T47D (cell line): ENCODE results near the gene MOGAT3.
A peak's percentile ranks its signal among the peaks of the same experiment; 100 is the strongest.

ENCODE experiments used
- DNase-seq, 2 experiments: peaks; one replicate each; pipeline versions ENCODE4 v3.0.0 to v3.0.0-alpha.2; 2011 to 2012; ENCODE audit warnings: low read depth in 1 of 2, low spot score in 1 of 2
- JUND ChIP-seq: IDR thresholded peaks from 2 replicates; pipeline ENCODE4 v1.6.1; 2012; ENCODE audit warnings: low read depth
- in situ Hi-C: cut with HindIII; loops from 2 replicates; pipeline ENCODE4 v1.10.0; 2016; ENCODE audit warnings: low sequenced_read_pairs, low pct_unique_long_range_greater_than_20kb

MOGAT3 gene

GRCh38 chr7:101165075-101165957 lies 35.5 kb downstream of the MOGAT3 start, which contains the start of gene VGF:
Gene VGF (minus strand): TSS chr7:101165569. CDS start chr7:101164843, 726 bp downstream.
- no peak for TF ChIP-seq JUND
- in situ Hi-C loops = no loop called here

DNA sequence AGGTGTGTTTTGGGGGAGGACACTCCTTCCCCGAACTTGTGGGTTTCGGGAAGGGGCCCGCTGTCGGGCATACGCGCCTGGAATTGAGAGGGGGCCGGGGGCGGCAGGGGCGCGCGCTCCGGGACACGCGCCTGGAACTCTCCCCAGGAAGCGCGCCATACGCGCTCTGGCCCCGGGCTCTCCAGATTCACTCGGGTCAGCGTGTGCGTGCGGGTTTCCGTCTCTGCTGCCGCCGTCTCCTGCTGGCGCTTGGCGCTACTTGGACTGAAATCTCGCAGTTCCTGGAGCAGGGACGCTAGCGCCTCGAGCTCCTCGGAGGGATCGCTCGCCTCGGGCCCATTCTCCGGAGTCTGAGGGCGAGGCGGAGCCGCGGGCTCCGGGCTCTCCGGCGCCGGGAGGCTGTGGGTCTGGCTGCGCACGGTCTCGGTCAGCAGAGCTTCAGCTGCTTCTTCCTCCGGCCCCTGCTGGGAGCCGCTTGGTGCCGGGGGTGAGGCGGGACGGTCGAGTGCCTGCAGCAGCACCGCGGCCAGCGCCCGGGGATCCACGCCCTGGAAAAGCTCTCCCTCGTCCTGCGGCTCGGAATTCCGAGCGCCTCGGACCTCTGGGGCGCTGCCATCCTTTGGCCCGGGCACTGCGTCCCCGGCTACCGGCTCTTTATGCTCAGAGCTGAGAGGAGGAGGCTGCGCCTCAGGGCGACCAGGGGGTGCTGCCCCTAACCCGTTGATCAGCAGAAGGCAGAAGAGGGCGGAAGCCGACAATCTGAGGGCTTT lies 36.6 kb downstream of the MOGAT3 start:
- DNase-seq = peak in 1 of 2 experiments; percentile 60
- in situ Hi-C loops = no loop called here
- TF ChIP-seq JUND = no peak

More at GRCh38 chr7:101165075-101165957, 35.5 kb downstream of the MOGAT3 start, which contains the start of gene VGF:
- DNase-seq = peak; percentile 90 to 95

GRCh38 chr7:101163279-101164070 lies 37.4 kb downstream of the MOGAT3 start:
- in situ Hi-C loops = no loop called here
- DNase-seq = peak in 1 of 2 experiments; percentile 59
- no peak for TF ChIP-seq JUND

DNA sequence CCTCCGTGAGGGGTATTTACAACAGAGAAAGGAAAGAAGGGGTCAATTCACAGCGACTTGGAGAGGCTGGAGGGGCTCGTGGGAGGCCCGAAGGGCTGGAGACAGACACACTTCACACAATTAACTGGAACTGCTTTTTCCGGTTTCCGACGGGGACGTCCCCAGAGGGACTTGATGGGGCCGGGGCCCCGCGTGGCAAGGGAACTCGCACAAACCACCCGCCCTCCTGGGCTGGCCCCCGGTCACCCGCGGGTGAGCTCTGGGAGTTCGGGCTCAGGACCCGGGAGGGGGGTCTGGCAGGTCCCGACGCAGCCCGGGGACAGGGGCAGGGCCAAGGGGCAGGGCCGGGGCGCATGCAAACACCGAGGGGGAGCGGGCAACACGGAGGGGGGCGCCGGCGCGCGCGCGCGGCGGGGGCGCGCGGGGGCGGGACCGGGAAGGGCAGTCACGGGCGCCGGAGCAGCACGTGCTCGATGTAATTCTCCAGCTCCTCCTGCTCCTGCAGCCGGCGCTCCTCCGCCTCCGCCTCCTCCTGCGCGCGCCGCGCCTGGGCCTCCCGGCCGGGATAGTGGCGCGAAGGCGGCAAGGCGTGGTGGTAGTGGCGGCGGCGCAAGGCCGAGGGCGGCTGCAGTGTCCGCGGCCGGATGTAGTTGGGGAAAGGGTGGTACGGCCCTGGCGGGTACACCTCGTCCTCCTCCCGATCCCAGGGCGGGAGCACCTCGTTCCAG lies 38.1 kb downstream of the MOGAT3 start:
- TF ChIP-seq JUND = no peak
- in situ Hi-C loops = no loop called here
- peak; percentile 62 to 73 for DNase-seq

DNA sequence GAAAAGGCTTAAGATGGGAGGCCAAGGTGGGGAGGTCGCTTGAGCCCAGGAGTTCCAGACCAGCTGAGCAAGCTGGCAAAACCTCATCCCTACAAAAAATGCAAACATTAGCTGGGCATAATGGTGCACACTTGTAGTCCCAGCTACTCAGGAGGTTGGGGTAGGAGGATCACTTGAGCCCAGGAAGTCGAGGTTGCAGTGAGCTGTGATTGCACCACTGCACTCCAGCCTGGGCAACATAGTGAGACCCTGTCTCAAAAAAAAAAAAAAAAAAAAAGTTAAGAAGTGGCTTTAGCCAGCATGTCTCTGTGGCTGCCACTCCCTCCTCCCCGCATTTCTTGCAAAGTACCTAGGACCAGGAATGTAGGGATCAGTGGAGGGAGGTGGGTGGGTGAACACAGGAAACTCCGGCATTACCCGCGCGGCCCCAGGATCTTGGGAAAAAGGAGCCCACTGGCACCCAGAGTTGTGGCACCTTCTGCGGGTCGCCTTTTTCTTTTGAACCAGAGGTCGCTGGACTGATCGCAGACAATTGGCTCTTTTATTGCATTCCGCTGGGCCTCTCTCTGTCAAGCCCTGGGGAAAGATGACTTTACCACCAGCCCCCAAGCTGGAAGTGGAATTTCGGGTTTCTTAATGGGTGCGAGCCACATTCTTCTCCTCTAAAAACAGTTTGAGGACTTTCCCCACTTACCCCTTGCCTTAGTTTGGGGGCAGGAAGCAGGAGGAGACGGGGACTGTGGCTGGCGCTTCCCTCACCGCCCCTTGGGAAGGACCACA lies 39.0 kb downstream of the MOGAT3 start:
- in situ Hi-C loops = no loop called here
- TF ChIP-seq JUND = no peak
- DNase-seq = peak in 1 of 2 experiments; percentile 47

DNA sequence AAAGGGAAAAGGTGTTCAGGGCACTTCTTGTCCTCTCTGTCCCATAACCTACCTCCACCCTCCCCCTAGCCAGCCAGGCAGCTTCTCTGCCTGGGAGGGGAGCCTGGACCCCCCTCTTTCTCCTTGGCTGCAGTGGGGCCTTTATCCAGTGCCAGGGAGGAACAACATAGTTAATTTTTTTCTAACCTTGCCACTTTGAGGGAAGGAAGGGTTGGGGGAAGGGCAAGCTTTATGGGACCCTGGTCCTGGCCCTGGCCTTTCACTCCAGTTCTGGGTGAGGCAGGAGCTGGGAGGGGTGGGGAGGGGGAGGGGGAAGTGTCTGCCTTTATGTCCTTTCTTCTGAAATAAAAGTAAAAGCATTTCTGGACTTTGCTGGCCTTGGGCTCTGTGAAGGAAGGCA lies 39.9 kb downstream of the MOGAT3 start:
- no peak for DNase-seq
- no peak for TF ChIP-seq JUND
- in situ Hi-C loops = no loop called here

DNA sequence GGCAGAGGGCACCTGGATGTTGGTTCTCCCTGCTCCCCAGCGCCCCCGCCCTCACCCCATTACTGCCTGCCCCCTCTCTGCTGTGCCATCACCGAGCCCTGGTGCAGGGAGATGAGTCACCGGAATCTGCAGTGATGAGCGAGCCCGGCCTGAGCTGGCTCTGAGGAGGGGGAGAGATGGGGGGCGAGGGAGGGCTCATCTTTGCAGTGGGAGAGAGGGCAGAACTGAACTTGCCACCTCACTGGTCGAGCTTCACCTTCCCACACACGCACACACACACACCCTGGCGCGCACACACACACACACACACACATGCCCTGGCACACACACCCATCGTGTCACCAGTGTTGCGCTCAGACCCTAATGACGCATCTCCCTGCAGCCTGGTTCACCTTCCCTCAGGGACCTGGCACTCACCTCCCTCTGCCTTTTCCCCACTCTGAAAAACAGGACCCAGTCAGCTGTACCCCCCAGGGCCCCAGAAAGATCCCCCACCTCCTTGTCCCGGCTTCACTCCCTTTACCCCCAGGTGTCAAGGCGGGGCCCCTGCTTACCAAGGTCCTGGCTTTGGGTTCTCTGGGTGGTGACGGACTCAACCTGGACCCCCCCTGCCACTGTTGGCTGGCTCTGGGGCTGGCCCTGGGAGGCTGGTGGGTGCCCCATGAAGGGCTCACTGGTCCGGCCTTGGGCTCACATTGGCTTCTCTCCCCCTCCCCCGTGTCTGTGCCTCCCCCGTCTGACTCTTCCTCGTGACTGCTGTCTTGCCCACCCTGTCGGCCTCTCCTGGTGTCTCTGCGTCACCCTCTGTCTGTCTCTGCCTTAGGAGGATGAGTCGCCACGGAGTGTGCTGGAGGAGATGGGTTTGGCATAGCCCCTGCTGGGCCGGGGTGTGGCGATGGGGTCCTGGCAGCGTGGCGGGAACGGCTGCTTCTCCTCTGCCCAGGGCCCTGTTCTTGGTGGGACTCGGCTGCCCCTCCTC lies 40.9 kb downstream of the MOGAT3 start:
- in situ Hi-C loops = no loop called here
- TF ChIP-seq JUND = no peak
- DNase-seq = no peak

DNA sequence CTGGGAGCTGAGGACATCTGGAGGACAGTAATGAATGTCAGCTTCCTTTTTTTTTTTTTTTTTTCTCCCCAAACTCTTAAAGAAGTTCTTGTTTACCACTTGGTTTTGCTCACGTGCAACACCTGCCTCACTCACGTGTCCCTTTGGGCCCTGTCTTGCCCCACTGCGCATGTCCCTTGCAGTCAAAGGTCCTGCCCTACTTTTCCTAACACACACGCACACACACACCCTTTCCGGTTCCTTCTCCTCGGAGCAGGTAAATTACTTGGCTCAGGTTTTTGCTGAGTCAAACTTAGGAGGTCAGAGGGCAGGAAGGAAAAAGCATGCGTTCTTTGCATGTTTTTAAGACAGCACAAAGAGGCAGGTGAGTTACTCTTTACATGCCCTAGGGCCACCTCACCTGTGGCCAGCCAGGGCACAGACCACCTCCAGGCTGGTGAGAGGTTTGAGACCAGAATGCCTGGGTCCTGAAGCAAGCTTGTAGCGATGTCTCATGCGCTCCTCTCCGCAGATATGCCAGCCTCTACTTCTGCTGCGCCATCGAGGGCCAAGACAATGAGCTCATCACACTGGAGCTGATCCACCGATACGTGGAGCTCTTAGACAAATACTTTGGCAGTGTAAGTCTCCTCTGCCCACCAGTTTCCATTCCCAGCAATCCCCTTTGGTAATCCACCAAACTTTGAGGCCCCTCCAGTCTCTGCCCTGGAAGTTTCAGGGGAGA lies 43.8 kb downstream of the MOGAT3 start:
- no peak for DNase-seq
- no peak for TF ChIP-seq JUND
- in situ Hi-C loops = no loop called here

DNA sequence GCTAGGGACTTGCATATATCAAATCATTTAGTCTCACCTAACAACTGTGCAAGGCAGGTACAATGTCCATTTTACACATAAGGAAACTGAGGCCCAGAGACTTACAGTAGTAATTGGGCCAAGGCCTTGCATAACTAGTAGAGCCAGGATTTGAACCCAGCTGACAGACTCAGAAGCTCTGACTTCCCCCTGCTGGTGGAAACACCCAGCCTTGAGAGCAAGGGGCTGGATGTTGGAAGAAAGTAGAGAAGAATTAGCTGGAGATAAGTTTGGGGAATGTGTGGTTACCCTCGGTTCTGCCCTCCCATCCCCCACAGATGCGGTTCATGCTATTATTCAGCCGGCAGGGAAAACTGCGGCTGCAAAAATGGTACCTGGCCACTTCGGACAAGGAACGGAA lies 44.6 kb downstream of the MOGAT3 start:
- no peak for DNase-seq
- in situ Hi-C loops = no loop called here

More for the DNA sequence above, 44.6 kb downstream of the MOGAT3 start:
- no peak for TF ChIP-seq JUND
